ENCODE measurements around the gene OAS2. TPM values are rescaled to one million over a fixed set of nuclear protein-coding genes. Genes with fewer than 3 reads are reported as not detected.

The OAS2 gene
- polyA plus RNA-seq, 1 donor (not counting 4 experiments of a cell fraction or from before 2014, with no cell fraction given), result 92.7 TPM

DNA sequence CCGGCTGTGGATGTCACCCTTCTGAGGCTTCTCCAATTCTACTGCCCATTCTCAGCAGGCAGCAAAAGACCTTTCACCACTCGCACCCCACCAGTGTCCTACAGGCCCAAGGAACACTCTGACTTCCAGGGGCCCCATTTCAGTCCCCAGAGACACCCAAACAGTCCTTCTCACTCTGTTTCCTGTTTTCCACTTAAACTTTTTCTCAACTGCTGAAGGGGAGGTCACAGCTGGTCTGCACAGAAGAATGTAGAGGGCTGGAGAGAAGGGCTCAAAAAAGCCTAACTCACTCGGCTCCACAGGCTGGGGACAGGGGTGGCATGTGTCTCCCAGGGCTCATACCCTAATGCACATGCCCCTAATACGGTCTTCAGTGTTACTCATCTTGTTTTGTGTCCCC lies 74.0 kb downstream of the OAS2 start:
- Histone ChIP-seq H3K79me2 (ENCODE audit: control insufficient read depth, insufficient read depth, low read length) (no peaks in the 10 kb centered on the region), H3K9me3 (ENCODE audit: control insufficient read depth, low read depth, low read length) (no peaks in the 10 kb centered on the region), H3K4me2 (ENCODE audit: control insufficient read depth, extremely low read depth, insufficient read depth, low read depth, low read length) (no peak overlapping the region), H3K4me3 (ENCODE audit: control insufficient read depth in 2 of 3, extremely low read depth in 1 of 3, insufficient read depth in 2 of 3, low read depth in 1 of 3, low read length in 3 of 3) (no peak overlapping the region), H2AFZ (ENCODE audit: control insufficient read depth, low read length) (no peak overlapping the region), H3K9ac (ENCODE audit: control insufficient read depth, extremely low read depth, insufficient read depth, low read length) (no peak overlapping the region), H3K36me3 (ENCODE audit: control insufficient read depth in 2 of 2, extremely low read depth in 1 of 2, insufficient read depth in 2 of 2, low read length in 2 of 2) (no peaks in the 10 kb centered on the region), H3K27me3 (ENCODE audit: control insufficient read depth, extremely low read depth, insufficient read depth, low read length) (peaks cover 33% of the 10 kb centered on the region), H3K27ac (ENCODE audit: control insufficient read depth, insufficient read depth, low read length) (no peak overlapping the region), H3K4me1 (ENCODE audit: control insufficient read depth, extremely low read depth, insufficient read depth, low read length) (no peaks in the 10 kb centered on the region), H3K9me1 (ENCODE audit: control insufficient read depth, extremely low read depth, insufficient read depth, low read length) (no peaks in the 10 kb centered on the region), H4K20me1 (ENCODE audit: control insufficient read depth, extremely low read depth, insufficient read depth, low read length) (no peaks in the 10 kb centered on the region)
- TF ChIP-seq, protein P1, sequence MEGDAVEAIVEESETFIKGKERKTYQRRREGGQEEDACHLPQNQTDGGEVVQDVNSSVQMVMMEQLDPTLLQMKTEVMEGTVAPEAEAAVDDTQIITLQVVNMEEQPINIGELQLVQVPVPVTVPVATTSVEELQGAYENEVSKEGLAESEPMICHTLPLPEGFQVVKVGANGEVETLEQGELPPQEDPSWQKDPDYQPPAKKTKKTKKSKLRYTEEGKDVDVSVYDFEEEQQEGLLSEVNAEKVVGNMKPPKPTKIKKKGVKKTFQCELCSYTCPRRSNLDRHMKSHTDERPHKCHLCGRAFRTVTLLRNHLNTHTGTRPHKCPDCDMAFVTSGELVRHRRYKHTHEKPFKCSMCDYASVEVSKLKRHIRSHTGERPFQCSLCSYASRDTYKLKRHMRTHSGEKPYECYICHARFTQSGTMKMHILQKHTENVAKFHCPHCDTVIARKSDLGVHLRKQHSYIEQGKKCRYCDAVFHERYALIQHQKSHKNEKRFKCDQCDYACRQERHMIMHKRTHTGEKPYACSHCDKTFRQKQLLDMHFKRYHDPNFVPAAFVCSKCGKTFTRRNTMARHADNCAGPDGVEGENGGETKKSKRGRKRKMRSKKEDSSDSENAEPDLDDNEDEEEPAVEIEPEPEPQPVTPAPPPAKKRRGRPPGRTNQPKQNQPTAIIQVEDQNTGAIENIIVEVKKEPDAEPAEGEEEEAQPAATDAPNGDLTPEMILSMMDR (optimal IDR thresholded peaks at IDR 0.05 in 1 of 3, IDR thresholded peaks at IDR 0.05 in 1 of 3, conservative IDR thresholded peaks at IDR 0.05 in 1 of 3; ENCODE audit: extremely low read depth in 1 of 3, insufficient read depth in 2 of 3, low read length in 3 of 3), result no peak
- TF ChIP-seq EZH2 (IDR thresholded peaks at IDR 0.05; ENCODE audit: low read length), result no peak
- dilution Hi-C loops (cut with MboI; ENCODE audit: extremely low pct_ligation_motif_present, low sequenced_read_pairs), result loop anchor here (25.0 kb wide), 1 partner anchor 110 kb away; no protein-coding TSS in a partner anchor
- no peak for FAIRE-seq
- no peak for DNase-seq (ENCODE audit: low read depth, low spot score)

GRCh38 chr12:113054948-113055486 lies 76.7 kb downstream of the OAS2 start:
- H3K4me2 ChIP-seq (ENCODE audit: control insufficient read depth, extremely low read depth, insufficient read depth, low read depth, low read length), result no peak overlapping the region
- no peak overlapping the region for H3K4me3 ChIP-seq (ENCODE audit: control insufficient read depth in 2 of 3, extremely low read depth in 1 of 3, insufficient read depth in 2 of 3, low read depth in 1 of 3, low read length in 3 of 3)
- no peaks in the 10 kb centered on the region for H4K20me1 ChIP-seq (ENCODE audit: control insufficient read depth, extremely low read depth, insufficient read depth, low read length)
- no peak overlapping the region for H2AFZ ChIP-seq (ENCODE audit: control insufficient read depth, low read length)
- no peak overlapping the region for H3K27ac ChIP-seq (ENCODE audit: control insufficient read depth, insufficient read depth, low read length)
- H3K27me3 ChIP-seq (ENCODE audit: control insufficient read depth, extremely low read depth, insufficient read depth, low read length), result peaks cover 41% of the 10 kb centered on the region
- no peaks in the 10 kb centered on the region for H3K79me2 ChIP-seq (ENCODE audit: control insufficient read depth, insufficient read depth, low read length)
- TF ChIP-seq, protein P1 (optimal IDR thresholded peaks at IDR 0.05 in 1 of 3, IDR thresholded peaks at IDR 0.05 in 1 of 3, conservative IDR thresholded peaks at IDR 0.05 in 1 of 3; ENCODE audit: extremely low read depth in 1 of 3, insufficient read depth in 2 of 3, low read length in 3 of 3), result no peak
- no peak for TF ChIP-seq EZH2 (IDR thresholded peaks at IDR 0.05; ENCODE audit: low read length)
- no peaks in the 10 kb centered on the region for H3K36me3 ChIP-seq (ENCODE audit: control insufficient read depth in 2 of 2, extremely low read depth in 1 of 2, insufficient read depth in 2 of 2, low read length in 2 of 2)
- no peaks in the 10 kb centered on the region for H3K9me1 ChIP-seq (ENCODE audit: control insufficient read depth, extremely low read depth, insufficient read depth, low read length)
- H3K9ac ChIP-seq (ENCODE audit: control insufficient read depth, extremely low read depth, insufficient read depth, low read length), result no peak overlapping the region
- DNase-seq (ENCODE audit: low read depth, low spot score) (no peak), FAIRE-seq (no peak)
- H3K4me1 ChIP-seq (ENCODE audit: control insufficient read depth, extremely low read depth, insufficient read depth, low read length), result no peaks in the 10 kb centered on the region
- no peaks in the 10 kb centered on the region for H3K9me3 ChIP-seq (ENCODE audit: control insufficient read depth, low read depth, low read length)
- dilution Hi-C loops (cut with MboI; ENCODE audit: extremely low pct_ligation_motif_present, low sequenced_read_pairs), result loop anchor here (25.0 kb wide), 1 partner anchor 107 kb away; no protein-coding TSS in a partner anchor

Data from keratinocyte (primary cell).